Thoracic aorta (tissue), 2 donors: ENCODE results near the gene CIC. TPM values are rescaled to one million over a fixed set of nuclear protein-coding genes. Genes with fewer than 3 reads are reported as not detected.

Experiments
- ATAC-seq: fragments of 150-250 bp; one replicate; pipeline ENCODE4 v1.8.0; 2017; ENCODE audit warnings: low read depth; ENCODE audit not compliant: insufficient number of reproducible peaks, low FRiP score
- DNase-seq: peaks from one replicate; pipeline ENCODE4 v3.0.0-alpha.2; 2020; ENCODE audit warnings: low spot score
- H3K27ac ChIP-seq, 2 donors: fragments of 200-600 bp; sonication (generic); 1 replicate in 1 of 2; 2 replicates in 1 of 2; pipeline ENCODE4 v1.5.1; 2016; ENCODE audit warnings: mild to moderate bottlenecking in 2 of 2, moderate library complexity in 2 of 2
- H3K27me3 ChIP-seq: fragments of 200-600 bp; sonication (generic); replicated peaks from 2 replicates; pipeline ENCODE4 v1.6.0; 2016; ENCODE audit warnings: mild to moderate bottlenecking; ENCODE audit not compliant: insufficient read depth
- H3K36me3 ChIP-seq: fragments of 200-600 bp; sonication (generic); one replicate; pipeline ENCODE4 v1.5.1; 2016
- H3K4me1 ChIP-seq, 2 donors: fragments of 200-600 bp; sonication (generic); 1 replicate in 1 of 2; 2 replicates in 1 of 2; pipeline versions ENCODE4 v1.5.1 to v1.6.0; 2016; ENCODE audit warnings: low read depth in 2 of 2, mild to moderate bottlenecking in 1 of 2; ENCODE audit not compliant: control insufficient read depth in 1 of 2
- H3K4me3 ChIP-seq: fragments of 200-600 bp; sonication (generic); 2 replicates; pipeline ENCODE4 v1.5.1; 2016; ENCODE audit warnings: mild to moderate bottlenecking
- H3K9me3 ChIP-seq: fragments of 200-600 bp; sonication (generic); 2 replicates; pipeline ENCODE4 v1.5.1; 2016
- total RNA-seq, 2 donors: library from RNA; depleted of rRNA; stranded (reverse); fragments of >200 nt; gene quantifications; one replicate each; pipeline versions ENCODE4 v1.1.0 to v1.2.3, GENCODE V29; 2016
- TF ChIP-seq, protein P1 (sequence below): fragments of 200-600 bp; sonication (generic); IDR thresholded peaks from one replicate; pipeline ENCODE4 v1.5.1; 2019; ENCODE audit warnings: antibody characterized with exemption

Gene CIC
- total RNA-seq, 2 donors from 2014 or later: 57.1 to 112 TPM

DNA sequence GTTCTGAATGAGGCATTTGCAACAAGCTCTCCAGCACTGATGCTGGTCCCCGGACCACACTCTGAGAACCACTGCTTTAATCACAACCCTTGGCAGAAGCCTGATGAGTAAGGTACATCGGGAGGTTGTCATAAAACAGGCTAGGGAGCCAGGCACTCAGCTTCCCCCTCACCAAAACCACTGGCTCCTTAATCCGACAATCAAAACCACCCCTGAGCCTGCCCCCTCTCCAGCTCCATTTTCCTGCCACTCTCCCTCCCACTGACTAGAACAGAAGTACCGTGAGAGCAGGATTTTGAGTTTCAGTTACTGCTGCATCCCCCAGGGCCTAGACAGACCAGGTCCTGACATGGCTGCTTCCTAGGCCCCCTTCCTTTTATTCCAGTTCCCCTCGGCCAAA lies 33.9 kb upstream of the CIC start:
- Histone ChIP-seq H3K27me3 (no peaks in the 10 kb centered on the region), H3K4me1 (no peaks in the 10 kb centered on the region), H3K36me3 (peaks cover 44% of the 10 kb centered on the region), H3K4me3 (no peak overlapping the region), H3K9me3 (no peaks in the 10 kb centered on the region), H3K27ac (no peak overlapping the region)
- TF ChIP-seq, protein P1, sequence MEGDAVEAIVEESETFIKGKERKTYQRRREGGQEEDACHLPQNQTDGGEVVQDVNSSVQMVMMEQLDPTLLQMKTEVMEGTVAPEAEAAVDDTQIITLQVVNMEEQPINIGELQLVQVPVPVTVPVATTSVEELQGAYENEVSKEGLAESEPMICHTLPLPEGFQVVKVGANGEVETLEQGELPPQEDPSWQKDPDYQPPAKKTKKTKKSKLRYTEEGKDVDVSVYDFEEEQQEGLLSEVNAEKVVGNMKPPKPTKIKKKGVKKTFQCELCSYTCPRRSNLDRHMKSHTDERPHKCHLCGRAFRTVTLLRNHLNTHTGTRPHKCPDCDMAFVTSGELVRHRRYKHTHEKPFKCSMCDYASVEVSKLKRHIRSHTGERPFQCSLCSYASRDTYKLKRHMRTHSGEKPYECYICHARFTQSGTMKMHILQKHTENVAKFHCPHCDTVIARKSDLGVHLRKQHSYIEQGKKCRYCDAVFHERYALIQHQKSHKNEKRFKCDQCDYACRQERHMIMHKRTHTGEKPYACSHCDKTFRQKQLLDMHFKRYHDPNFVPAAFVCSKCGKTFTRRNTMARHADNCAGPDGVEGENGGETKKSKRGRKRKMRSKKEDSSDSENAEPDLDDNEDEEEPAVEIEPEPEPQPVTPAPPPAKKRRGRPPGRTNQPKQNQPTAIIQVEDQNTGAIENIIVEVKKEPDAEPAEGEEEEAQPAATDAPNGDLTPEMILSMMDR: no peak
- no peak for ATAC-seq
- DNase-seq: no peak

DNA sequence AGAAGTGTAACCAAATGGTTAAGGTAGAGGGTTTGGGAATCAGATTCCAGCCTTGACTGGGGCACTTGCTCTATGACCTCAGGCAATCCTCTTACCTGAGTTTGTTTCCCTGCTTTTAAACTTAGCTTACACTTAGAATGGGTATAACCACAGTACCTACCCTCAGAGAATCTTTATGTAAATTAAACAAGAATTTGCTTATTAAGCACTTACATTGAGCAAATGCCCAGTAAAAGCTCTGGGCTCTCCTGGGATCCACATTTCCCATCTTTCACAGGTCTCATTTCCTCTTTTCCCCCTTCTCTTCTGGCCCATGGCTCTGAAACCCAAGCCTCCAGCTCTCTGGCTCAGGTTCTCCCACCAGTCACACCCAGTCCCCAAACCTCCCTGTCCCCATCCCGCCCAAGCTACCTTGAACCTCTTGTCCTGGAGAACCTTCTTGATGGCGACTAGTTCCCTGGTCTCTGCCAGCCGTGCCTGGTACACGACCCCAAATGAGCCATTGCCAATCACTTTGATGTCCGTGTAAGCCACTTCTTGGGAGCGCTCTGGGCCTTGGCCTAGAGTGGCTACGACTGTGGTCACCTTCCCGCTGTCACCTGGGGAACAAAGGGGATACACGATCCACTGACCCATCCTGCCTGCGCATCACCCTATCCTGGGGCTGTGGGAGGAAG lies 29.4 kb upstream of the CIC start:
- TF ChIP-seq, protein P1: no peak
- no peak for ATAC-seq
- H3K27me3 ChIP-seq: no peaks in the 10 kb centered on the region
- peaks cover 20 to 24% of the 10 kb centered on the region in 2 donors for H3K4me1 ChIP-seq
- no peaks in the 10 kb centered on the region for H3K9me3 ChIP-seq
- H3K36me3 ChIP-seq: peaks cover 15% of the 10 kb centered on the region
- no peak overlapping the region for H3K27ac ChIP-seq
- H3K4me3 ChIP-seq: no peak overlapping the region
- DNase-seq: no peak

DNA sequence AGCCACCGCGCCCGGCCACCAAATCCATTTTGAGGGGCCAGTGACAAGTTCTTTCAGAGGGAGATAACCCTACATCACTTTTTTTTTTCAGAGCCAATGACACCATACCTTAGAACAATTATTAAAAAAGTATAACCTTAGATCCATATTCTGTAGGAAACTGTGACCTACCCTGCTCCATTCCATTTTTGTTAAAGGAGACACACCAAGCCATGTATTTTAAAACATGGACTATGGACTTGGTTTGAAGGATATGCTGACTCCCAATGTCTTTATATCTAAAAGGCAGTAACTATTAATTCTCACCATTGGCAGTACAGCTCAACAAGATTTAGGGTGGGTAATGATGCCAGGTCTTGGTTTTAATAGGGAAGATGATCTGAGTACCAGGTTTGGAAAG lies 27.8 kb upstream of the CIC start:
- H3K27ac ChIP-seq: no peak overlapping the region
- ATAC-seq (no peak), DNase-seq (no peak)
- H3K4me3 ChIP-seq: peak overlapping the region; percentile 75
- no peaks in the 10 kb centered on the region for H3K27me3 ChIP-seq
- peaks cover 2% of the 10 kb centered on the region for H3K36me3 ChIP-seq
- no peaks in the 10 kb centered on the region for H3K9me3 ChIP-seq
- H3K4me1 ChIP-seq: peaks cover 29 to 40% of the 10 kb centered on the region in 2 donors
- TF ChIP-seq, protein P1: no peak

- H3K4me3 ChIP-seq: peak overlapping the region; percentile 75
- peaks cover 29 to 48% of the 10 kb centered on the region in 2 donors for H3K4me1 ChIP-seq
- no peaks in the 10 kb centered on the region for H3K27me3 ChIP-seq
- H3K9me3 ChIP-seq: no peaks in the 10 kb centered on the region
- TF ChIP-seq, protein P1: no peak
- no peaks in the 10 kb centered on the region for H3K36me3 ChIP-seq
- ATAC-seq: no peak
- no peak for DNase-seq
- peak overlapping the region; percentile 78 to 81 for H3K27ac ChIP-seq
These were observed 27.0 kb upstream of the CIC start for GRCh38 chr19:42242069-42242511.

DNA sequence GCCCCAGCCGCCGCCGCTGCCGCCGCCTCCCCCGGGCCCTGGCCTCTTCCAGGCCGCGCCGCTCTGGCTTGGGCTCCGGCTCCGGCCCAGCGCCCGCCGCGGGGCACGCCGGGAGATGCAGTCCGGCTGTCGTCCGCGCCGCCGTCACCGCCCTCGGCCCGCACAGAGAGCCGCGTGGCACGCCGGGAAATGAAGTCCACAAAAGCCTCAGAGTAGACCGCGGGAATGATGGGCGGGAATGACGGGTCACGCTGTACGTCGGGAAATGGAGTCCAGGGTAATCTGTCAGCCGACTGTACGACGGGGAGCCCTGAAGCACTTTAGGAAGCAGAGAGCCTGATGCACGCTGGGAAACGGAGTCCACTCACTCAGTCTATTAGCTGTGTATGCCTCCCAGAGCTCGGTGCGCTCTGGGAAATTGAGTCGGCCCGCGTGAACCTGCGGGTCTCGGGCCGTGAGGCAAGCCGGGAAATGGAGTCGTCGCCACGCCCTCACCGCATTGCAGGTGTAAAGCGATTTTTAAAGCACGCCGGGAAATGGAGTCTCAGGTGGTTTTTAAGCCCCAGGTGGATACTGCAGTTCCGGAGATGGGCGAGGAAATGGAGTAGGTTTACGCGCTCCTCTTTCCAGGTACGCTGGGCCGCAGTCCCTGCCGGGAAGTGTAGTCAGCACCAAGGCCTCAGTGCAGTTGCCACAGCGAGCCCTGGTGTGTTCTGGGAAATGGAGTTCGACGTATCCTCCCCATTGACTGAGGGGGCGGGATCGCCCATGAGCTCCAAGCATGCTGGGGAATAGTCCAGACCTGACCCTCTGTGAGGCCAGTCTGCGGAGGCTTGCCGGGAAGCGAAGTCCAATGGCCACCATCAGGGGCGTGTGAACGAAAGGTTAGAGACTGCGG lies 26.3 kb upstream of the CIC start, which contains the start of gene GSK3A:
Gene GSK3A, minus strand, starts transcription at position 91 of the 898 bp plus-strand sequence. CDS start 137 bp downstream, outside the sequence.
- Histone ChIP-seq H3K27me3 (no peaks in the 10 kb centered on the region), H3K27ac (peak within 1 kb of the TSS; percentile 85 to 95), H3K4me1 (peaks cover 29 to 49% of the 10 kb centered on the region in 2 donors), H3K36me3 (no peaks in the 10 kb centered on the region), H3K9me3 (no peaks in the 10 kb centered on the region), H3K4me3 (peak within 1 kb of the TSS; percentile 75)
- TF ChIP-seq, protein P1: no peak
- ATAC-seq (peak; percentile 95), DNase-seq (peak; percentile 98)
